Measurements from ENCODE around the gene CRMP1.
"Not testable (repeated sequence)": the region's sequence is repeated elsewhere in the genome, so short reads cannot be mapped to it uniquely, and the experiment has no call there.

The CRMP1 gene

DNA sequence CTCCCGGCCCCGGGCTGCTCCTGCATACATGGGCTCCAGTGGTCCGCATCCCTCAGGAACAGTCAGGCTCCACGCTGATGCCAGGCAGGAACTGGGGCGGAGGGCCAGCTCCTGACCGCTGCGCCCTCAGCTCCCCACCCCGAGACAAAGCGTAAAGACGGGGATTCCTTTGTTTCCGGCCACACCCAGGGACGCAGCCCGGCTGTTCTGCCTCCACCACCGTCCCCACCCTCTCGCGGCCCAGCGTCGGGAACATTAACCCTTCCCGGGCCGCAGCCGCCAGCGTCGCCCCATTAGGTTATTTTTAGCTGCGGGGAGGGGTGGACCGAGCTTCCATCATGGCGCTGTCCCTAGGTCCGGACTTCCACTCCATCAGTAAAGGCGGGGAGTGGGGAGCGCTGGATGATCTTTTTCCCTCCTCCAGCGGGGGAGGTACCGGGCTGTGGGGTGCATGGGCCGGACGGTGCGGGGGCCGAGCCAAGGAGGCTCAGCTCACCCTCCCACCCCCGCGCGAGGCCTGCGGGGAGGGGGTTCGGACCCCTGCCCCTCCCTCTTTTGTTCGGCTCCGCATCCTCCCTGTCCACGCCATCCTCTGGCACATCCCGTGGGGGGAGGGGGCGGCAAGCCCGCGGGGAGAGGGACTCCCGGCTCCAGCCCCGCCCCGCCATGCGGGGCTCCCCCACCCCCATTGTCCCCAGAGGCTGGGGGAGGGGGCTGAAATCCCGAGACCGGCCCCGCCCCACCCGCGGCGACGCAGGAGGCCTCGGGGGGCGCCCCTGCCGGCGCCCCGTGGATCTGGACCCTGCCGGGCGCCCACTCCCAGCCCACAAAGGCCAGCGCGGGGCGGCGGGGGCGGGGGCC is 5.3 kb downstream of the CRMP1 start:
- no peak for DNase-seq

DNA sequence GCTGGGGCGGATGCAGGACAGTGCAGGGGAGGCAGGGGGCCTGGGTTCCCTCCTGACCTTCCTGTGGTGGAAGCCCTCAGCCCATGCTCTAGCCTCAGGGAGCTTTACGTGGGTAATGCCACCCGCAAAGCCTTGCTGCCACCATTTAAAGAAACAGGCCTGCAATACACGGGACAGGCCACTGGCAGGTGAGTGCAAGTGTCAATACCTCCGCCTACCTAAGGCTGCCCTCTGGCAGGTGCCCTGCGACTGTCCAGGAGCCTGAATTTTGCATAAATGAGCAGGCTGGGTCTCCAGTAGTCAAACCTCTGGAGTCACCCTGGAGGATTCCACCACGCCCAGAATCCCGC is 5.9 kb downstream of the CRMP1 start:
- no peak for DNase-seq

DNA sequence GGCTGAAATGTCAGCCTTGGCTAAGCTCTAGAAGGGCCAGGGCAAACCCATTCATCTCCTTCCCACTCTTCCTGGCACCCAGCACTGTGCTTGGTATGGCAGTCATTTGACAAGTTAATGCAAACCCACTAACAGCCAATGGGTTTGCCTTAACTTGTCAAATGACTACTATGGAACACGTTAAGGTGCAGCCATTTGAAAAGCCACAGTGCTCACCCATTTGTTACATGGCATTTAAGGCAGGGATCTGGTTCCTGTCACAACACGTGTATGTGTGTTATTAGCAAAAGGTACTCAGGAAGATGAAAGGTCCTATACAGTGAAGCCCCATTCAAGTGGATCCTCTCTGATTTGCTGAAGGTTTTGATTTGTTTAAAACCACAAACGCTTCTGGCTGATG is 7.2 kb downstream of the CRMP1 start:
- no peak for DNase-seq

DNA sequence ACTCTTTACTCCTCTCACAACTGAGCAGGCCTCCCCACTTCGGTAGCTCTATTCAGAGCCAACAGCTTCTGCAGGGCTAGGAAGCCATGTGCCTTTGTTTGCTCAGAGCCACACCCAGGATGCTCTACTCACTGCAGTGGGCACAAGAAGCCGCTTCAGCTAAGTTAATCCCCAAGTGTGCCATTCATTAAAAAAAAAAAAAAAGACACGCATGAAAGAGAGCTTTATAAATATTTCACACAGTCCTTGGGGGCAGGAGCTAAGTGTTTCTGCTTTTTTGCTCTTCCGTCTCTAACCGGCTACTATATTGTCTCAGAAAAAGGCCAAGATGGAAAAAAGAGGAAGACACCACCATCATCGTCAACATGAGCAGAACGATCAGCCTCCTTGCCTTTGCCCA is 8.1 kb downstream of the CRMP1 start:
- DNase-seq, result no peak

DNA sequence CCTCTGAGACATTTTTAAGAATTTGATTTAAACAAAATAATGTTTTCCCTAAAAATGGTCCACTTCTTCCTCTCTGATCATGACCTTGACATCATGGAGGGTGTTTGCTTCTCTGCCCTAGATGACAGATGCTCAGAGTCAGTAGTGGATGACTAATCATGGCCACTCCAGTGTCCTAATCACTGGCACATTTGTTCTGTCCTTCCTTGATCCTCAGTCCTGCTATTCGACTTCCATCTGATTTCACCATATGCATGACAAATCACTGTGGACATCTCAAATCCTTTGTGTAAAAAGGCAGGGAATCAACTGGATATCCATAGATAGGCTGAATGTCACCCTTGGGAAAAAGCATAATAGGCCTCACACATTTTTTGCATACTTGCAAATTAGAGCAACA is 9.0 kb downstream of the CRMP1 start:
- no peak for DNase-seq

DNA sequence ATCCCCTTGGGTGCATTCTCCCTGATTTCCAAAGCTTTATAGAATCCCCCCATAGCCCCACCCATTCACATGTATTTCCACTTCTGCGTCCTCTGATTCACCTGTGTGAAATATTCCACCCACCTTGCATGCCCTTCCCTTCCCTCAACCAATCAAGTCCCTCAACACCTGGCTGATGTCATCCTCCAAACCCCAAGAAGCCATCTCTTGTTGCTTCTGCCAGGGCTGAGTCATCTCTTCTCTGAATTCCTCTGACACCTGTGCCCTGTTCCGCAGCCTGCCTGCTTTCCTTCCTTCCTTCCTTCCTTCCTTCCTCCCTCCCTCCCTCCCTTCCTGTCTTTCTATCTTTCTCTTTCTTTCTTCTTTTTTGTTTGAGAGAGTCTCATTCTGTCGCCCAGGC is 9.9 kb downstream of the CRMP1 start:
- DNase-seq, result no peak

DNA sequence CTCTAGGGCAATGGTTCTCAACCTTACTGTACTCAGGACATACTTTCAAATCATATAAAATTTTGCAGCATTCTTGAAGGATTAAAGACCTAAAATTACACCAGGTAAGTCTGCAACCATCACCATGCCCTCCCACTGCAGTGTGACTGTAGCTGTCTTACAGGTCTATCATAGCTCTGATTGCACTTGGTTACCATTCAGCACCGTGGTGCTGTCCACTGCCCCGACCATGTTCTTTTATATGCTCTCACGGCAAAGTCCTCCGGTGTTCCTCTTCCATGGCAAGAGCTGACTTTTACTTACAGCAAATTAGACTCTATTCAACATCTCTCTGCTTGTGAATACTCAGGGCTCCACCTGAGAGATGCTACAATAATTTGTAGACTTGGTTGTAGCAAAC is 11.5 kb downstream of the CRMP1 start:
- DNase-seq, result no peak

DNA sequence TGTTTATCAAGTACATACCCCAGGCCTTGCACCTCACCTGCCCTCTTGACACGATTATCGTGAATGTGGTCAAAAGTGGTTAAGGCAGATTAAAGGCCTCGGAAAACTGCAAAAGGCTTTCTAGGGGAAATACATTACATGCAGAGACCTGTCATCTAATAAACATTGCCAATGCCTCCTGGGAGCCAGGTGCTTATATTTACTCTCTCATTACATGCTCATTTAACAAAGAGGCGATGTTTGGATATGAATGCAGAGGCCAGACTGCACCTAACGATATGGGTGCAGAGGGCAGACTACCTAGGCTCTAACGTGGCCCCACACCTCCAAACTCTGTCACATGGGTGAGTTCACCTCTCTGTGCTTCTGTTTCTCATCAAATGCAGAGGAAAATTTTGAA is 14.5 kb downstream of the CRMP1 start:
- no peak for DNase-seq

DNA sequence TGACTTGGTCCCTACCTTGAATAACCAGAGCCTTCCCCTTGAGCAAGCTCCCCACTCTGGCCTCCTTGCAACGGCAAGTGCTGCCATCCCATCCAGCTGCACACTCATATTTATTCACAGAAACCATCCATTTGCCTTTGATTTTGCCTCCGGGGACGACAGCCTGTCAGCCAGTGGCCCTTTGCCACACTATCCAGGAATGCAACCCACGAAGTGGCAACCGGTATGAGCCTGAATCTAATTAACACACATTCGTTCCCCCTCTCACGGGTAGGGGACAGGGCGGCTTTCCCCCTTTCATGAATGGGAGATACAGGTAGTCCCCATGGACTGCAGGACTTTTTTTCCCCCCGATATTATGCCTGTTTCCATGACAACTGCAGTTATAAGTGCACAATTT is 15.5 kb downstream of the CRMP1 start:
- DNase-seq, result no peak

DNA sequence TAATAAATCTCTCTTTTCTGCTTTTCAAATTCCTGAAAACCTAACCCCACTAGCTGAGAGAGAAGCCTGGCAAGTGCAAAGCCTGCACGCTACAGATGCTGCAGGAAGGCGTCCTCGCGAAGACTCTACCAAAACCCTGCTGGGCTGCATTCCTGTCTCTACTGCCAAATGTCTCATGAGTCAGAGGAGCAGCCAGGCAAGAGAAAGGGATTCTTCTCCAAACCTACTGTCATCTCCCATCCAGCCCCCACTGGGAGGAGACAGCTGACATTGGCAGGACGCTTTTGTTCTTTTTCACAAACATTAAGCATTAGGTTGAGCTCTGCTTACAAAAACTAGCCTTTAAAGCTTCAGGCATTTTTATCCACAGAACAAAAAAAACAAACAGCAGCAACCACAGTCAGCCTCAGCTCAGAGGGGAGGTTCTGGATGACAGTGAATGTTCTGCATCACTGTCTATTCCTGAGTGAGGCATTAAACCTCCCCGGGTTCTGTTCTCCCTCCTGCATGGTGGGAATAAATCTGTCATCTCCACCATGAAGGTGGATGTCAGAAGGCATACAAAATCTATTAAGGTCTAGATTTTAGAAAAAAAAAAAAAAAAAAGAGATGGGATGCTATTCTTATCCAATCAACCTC is 18.0 kb downstream of the CRMP1 start:
- no peak for DNase-seq

DNA sequence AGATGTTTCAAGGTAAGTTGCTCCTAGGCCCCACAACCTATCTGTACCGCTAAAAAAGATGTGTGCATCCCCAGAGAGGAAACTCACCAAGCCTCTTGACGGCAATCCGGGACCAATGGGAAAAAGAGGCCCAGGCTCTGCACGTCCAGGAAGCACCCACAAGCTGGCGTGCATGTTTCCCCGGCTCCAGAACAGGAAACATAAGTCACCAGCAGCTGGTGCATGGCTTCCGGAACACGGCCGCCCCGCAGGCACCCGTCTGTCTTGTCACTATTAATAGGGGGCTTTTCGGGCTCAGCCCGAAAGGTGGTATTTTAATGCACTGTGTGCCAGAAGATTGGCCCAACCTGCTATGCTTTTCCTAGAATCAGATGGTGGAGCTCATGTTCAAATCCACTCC is 22.2 kb downstream of the CRMP1 start:
- no peak for DNase-seq

DNA sequence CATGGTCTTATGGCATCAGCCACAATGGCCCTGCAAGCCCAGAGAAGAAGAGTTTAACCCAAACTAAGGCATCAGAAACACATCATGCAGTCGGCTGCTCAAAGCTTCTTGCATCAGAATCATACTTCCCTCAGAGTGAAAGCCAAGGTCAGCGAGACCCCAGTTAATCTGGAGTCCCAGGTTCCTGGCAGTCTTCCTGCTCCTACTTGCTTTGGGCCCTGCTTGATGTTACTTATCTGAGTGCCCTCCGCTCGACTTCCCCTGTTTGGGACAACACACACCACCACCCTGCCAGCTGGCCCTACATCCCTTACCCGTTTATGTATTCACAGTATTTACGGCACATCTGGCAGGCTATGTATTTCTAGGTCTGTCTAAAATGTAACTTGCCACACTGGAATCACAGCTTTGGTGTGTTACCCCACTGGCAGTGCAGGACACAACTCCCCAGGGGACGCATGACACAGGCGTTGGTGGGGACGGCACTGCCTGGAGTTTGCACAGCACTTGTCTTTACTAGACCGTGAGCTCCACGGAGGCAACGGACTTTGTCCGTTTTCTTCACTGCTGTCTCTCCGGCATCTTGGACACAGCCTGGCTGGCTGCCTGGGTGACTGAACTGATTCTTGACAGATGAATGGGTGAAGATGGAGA is 22.8 kb downstream of the CRMP1 start:
- DNase-seq, result no peak

DNA sequence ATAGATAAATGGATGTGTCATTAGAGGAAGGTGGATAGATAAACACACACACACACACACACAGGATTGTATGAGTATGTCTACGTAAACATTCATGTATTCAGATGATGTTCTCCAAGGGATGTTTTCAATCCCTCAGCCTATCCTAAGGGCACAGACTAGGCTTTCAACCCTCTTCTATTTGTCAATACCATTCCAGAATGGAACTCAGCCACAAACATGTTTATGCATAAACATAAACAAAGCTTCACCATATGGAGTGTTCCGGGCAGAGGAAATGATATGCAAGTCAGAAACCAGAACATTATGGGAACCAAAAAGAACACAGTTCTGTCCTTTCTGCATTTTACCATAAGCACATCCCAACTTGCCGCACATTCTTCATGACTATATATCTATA is 25.0 kb downstream of the CRMP1 start:
- no peak for DNase-seq

DNA sequence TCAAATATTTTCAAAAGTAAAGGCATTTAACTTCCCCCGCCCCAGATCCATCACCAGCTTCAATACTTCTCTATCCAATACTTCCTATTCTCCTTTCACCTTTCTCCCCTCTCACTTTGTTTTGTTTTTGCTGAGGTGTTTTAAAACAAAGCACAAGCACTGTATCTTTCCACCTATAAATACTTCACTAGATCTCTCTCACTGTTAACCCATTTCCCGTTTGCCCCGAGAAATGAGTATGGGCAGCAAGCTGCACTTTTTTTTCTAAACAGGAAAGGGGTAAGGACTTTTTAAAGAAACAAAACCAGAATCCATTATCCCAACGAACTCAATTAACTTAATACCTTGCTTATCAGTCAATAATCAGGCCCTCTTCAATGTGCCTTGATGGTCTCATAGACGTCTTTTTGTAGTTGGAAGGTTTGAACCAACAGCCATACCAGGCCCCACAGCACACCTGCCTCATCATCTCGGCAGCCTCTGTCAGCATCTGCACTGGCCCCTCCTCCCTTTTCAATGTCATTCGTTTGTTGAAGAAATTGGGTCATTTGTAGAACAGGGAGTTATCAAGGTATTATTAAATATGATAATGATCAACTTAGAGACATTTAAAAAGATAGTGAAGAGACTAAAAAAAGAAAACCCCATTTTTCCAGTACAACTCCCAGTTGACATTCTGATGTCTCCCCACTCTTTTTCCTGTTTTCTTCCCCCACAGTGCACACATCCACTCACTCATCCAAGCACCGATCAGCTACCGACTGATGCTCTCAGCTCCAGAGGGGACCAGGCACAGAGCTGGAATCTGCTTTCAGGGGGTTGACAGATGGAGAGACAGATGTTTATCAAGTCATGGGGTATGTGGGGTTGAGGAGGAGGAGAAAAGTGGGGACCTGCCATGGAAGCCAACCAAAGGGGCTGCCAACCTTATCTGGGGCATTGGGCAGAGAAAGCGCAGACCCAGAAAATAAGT is 25.8 kb downstream of the CRMP1 start:
- no peak for DNase-seq

DNA sequence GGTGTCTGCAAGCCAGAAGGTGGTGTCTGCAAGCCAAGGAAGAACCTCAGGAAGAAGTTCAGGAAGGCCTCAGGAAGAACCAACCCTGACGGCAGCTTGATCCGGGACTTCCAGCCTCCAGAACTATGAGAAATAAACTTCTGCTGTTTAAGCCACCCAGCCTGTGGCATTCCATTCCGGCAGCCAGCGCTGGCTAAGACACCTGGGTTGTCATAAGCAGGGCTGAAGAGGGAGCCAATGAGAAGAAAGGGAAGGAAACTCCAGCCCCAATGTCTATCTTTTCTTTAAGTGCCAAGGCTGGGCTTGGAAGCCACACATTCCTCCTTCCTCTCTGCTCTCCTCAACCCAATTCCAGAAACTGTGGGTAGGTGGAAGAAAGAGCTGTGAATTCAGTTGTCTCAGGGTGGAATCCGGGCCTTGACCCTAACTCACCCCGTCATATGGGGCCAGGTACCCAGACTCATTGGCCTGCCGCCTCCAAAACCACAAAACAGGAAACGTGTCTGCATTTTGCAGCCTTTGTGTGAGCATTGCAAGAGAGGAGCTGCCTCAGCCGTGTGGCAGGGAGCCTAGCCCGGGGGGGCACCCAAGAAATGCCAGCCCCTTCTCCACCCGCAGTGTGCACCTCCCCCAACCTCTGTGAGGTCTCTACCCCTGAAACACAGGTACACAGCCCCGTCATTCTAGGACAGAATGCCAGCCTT is 26.8 kb downstream of the CRMP1 start:
- no peak for DNase-seq

DNA sequence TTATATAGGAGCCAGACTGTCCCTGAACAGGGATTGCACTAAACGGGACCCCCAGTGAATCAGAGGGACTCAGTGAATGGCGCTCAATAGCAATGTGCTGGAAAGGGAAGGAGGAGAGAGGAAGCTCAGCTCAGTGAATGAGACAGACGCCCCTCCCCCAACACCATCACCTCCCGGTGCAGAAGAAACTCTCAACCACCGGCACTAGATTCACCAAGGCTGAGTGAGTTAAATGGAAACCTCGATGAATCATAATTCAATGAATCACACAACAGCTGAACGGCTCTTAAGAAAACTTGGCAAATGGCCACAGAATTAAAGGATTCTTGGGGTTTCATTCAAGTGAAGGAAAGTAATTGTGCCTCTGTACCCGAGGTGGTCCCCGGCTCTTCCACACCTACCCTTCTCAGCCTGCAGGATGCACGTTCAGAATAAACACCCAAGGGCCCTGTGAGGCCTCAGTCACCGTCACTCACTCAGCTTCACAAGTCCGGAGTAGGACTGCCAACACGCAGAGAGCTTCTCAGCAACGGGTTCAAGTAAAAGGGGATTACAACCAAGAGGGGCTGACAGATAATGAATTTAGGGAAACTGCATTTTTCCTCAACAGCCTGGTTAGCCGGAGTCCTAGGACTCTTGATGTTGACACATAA is 29.3 kb downstream of the CRMP1 start:
- DNase-seq, result no peak

DNA sequence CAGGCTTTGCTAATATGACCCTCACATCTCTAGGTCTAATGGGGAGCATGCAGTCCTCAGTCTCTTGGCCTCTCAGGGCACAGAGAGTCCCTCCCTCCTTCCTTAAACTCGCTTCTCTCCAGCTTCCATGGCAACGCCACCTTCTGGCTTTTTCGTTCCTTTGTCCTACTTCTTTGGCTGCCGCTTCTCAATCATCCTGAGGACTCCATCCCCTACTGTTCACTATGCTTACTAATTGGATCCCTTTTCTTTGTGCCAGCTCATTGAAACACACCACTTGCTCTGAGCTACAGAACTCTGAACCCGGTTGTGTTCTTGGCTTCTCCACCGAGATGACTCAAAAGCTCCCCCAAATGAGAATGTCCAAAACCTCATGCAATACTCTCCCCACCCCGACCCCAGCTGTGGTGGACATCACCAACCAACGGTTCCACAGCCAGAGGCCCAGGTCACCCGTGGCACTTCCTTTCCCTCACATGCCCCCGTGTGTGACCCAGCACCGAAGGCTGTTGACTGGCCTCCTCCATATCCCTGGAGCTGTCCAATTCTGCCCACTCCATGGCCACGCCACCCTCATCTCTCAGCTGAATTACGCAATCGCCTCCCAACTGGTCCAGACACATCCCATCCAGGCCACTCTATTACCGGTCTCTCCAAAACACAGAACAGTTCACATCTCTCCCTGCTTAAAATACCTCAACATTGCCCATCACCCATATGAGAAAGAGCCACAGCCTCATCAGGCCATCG is 34.7 kb downstream of the CRMP1 start:
- DNase-seq, result no peak

DNA sequence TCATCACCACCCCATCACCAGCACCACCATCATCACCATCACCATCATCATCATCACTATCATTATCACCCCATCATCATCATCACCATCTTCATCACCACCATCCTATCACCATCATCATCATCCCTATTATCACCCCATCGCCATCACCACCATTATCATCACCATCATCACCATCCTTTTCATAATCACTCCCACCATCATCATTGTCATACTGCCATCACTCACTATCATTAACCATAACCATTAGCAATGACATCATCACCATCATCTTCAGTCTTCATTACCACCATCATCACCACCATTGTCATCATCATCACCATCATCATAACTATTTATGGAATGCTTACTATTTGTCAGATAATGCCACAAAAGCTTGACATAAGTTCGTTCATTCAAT is 35.7 kb downstream of the CRMP1 start:
- DNase-seq, result no peak

DNA sequence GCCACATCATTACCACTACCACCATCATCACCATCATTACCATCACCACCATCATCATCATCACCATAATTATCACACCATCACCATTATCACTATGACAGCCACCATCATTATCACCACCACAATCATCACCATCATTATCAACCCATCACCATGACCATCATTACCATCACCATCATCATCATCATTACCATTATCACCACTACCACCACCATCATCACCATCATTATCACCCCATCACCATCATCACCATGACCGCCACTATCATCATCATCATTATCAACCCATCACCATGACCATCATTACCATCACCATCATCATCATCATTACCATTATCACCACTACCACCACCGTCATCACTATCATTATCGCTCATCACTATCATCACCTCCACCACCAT is 36.5 kb downstream of the CRMP1 start:
- not testable (repeated sequence) for DNase-seq

DNA sequence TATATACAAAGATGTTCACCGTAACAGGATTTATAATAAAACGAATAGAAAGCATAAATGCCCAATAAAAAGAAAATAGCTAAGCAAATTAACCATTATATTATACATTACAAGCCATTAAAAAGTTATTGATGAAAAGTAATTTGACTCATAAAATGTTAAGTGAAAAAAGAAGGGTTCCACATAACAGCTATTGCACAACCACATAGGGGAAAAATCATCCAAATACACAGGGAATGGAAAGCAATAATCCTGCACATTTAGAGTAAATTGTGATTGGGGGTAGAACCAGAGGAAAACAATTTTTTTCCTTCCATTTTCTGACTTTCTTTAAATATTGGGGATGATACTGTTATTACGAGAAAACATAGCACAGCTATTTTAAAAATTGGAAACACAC is 38.0 kb downstream of the CRMP1 start:
- no peak for DNase-seq

DNA sequence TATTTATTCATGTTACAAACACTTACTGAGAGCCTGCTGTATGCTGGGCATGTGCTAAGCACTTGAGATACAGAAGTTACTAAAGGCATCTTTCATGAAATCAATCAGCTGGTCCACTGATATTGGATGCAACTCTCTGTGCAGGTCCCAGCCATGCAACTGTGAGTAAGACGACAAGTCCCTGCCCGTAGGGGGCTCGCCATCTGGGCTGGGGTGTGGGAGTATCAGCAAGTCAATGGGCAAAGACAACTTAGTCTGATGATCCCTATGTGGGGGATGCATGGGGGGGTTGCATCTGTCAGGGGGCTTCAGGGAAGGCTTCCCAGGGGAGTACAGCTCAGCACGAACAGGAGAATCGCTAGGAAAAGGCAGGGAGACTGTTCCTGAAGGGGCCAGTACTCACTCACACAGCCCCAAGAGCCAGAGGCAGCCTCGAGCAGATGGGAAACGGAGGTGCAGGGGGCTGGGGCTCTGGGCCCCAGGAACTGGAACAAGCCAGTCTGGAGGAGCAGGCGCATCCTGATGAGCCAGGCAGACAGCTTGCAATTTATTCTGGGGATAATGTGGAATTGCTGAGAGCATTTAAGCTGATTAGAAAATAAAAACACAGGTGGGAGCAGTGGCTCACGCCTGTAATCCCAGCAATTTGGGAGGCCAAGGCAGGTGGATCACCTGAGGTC is 40.2 kb downstream of the CRMP1 start:
- no peak for DNase-seq
